K562 (cell line): ENCODE data around the gene HSFX3.

Experiments used
- ATF7 ChIP-seq: fragments of 450-650 bp; IDR thresholded peaks from 2 replicates; pipeline ENCODE4 v1.7.1; 2014; ENCODE audit warnings: mild to moderate bottlenecking, moderate library complexity
- CBX1 ChIP-seq: sonication (generic); IDR thresholded peaks from 2 replicates; pipeline ENCODE4 v1.6.1; 2016; ENCODE audit warnings: antibody characterized with exemption, low read depth, mild to moderate bottlenecking
- EZH2 ChIP-seq: IDR thresholded peaks from 2 replicates; pipeline ENCODE4 v1.6.1; 2012; ENCODE audit warnings: low read depth, mild to moderate bottlenecking, inconsistent platforms, low read length, borderline replicate concordance
- FOXO4 ChIP-seq: fragments of 450-650 bp; formaldehyde crosslinking; IDR thresholded peaks from 2 replicates; pipeline ENCODE4 v1.4.0; 2020; ENCODE audit warnings: mild to moderate bottlenecking, moderate library complexity
- MEF2A ChIP-seq: IDR thresholded peaks from 2 replicates; pipeline ENCODE4 v1.6.1; 2011; ENCODE audit warnings: low read depth, mild to moderate bottlenecking, low read length, moderate library complexity; ENCODE audit not compliant: control insufficient read depth
- NR2C1 ChIP-seq, 2 experiments: fragments of 450-650 bp; IDR thresholded peaks; 2 replicates each; pipeline ENCODE4 v1.6.1; 2017; ENCODE audit warnings: mild to moderate bottlenecking in 2 of 2, antibody characterized with exemption in 1 of 2, inconsistent platforms in 1 of 2, missing compliant biosample characterization in 1 of 2, missing genetic modification characterization in 1 of 2
- ZNF134 ChIP-seq: fragments of 250-450 bp; sonication (Bioruptor Pico); conservative IDR thresholded peaks from 2 replicates; pipeline ENCODE4 v1.4.0; 2020
- TF ChIP-seq, protein P1 (sequence below), 3 experiments: IDR thresholded peaks in 2 of 3; conservative IDR thresholded peaks in 1 of 3; 2 replicates each; pipeline ENCODE4 v1.5.1; 2011 to 2012; ENCODE audit warnings: low read length in 3 of 3, mild to moderate bottlenecking in 3 of 3, control low read depth in 2 of 3, improper control_type of control experiment in 1 of 3, inconsistent platforms in 1 of 3, low read depth in 1 of 3, mixed read lengths in 1 of 3, moderate library complexity in 1 of 3; ENCODE audit not compliant: insufficient read depth in 2 of 3

GRCh38 chrX:149517308-149517707, 32.4 kb downstream of the HSFX3 start:
- TF ChIP-seq, protein P1, sequence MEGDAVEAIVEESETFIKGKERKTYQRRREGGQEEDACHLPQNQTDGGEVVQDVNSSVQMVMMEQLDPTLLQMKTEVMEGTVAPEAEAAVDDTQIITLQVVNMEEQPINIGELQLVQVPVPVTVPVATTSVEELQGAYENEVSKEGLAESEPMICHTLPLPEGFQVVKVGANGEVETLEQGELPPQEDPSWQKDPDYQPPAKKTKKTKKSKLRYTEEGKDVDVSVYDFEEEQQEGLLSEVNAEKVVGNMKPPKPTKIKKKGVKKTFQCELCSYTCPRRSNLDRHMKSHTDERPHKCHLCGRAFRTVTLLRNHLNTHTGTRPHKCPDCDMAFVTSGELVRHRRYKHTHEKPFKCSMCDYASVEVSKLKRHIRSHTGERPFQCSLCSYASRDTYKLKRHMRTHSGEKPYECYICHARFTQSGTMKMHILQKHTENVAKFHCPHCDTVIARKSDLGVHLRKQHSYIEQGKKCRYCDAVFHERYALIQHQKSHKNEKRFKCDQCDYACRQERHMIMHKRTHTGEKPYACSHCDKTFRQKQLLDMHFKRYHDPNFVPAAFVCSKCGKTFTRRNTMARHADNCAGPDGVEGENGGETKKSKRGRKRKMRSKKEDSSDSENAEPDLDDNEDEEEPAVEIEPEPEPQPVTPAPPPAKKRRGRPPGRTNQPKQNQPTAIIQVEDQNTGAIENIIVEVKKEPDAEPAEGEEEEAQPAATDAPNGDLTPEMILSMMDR (IDR thresholded peaks at IDR 0.05 in 2 of 3, conservative IDR thresholded peaks at IDR 0.05 in 1 of 3; ENCODE audit: insufficient read depth in 2 of 3, low read depth in 1 of 3, low read length in 3 of 3) = no peak
- TF ChIP-seq MEF2A (no peak), ZNF134 (CRISPR knock-in tag) (no peak), CBX1 (no peak), EZH2 (no peak), ATF7 (no peak), FOXO4 (CRISPR knock-in tag) (no peak), NR2C1 (IDR thresholded peaks at IDR 0.05) (no peak), NR2C1 (tag; IDR thresholded peaks at IDR 0.05) (no peak)
